Keratinocyte (primary cell): ENCODE data around the gene GNG5.

Source experiments
- EZH2 ChIP-seq: IDR thresholded peaks from one replicate; pipeline ENCODE4 v1.6.1; 2012; ENCODE audit warnings: inconsistent platforms, mild to moderate bottlenecking, low read length, moderate library complexity
- TF ChIP-seq, protein P1 (sequence below), 3 experiments: IDR thresholded peaks in 1 of 3; conservative IDR thresholded peaks in 1 of 3; optimal IDR thresholded peaks in 1 of 3; 2 replicates in 2 of 3; 3 replicates in 1 of 3; pipeline versions ENCODE3 to v1.5.1; 2011; ENCODE audit warnings: low read length in 3 of 3, mild to moderate bottlenecking in 3 of 3, moderate library complexity in 2 of 3, control low read depth in 1 of 3, inconsistent platforms in 1 of 3; ENCODE audit not compliant: insufficient read depth in 2 of 3; ENCODE audit errors: extremely low read depth in 1 of 3

DNA sequence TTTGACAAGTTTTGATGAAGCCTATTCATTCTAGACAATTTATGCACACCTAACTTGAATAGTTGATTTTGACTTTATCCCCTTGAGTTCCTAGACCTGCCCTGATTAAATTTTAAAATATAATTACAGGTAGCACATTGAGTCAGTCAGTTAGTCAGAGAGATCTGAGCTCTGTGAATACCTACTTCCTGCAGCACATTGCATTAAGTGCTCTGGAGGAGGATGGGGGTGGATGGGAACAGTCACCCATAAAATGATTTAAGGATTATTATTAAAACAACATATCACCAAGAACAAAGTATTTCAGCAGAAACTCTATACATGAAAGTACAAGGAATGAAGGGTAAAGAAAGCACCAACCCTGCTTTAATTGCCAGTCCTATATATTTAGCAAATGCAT is 39.1 kb downstream of the GNG5 start:
- TF ChIP-seq, protein P1, sequence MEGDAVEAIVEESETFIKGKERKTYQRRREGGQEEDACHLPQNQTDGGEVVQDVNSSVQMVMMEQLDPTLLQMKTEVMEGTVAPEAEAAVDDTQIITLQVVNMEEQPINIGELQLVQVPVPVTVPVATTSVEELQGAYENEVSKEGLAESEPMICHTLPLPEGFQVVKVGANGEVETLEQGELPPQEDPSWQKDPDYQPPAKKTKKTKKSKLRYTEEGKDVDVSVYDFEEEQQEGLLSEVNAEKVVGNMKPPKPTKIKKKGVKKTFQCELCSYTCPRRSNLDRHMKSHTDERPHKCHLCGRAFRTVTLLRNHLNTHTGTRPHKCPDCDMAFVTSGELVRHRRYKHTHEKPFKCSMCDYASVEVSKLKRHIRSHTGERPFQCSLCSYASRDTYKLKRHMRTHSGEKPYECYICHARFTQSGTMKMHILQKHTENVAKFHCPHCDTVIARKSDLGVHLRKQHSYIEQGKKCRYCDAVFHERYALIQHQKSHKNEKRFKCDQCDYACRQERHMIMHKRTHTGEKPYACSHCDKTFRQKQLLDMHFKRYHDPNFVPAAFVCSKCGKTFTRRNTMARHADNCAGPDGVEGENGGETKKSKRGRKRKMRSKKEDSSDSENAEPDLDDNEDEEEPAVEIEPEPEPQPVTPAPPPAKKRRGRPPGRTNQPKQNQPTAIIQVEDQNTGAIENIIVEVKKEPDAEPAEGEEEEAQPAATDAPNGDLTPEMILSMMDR (optimal IDR thresholded peaks at IDR 0.05 in 1 of 3, IDR thresholded peaks at IDR 0.05 in 1 of 3, conservative IDR thresholded peaks at IDR 0.05 in 1 of 3; ENCODE audit: extremely low read depth in 1 of 3, insufficient read depth in 2 of 3, low read length in 3 of 3), result no peak
- no peak for TF ChIP-seq EZH2
